Calu3 (cell line): ENCODE results near the gene TMEM176A. TPM values are rescaled to one million over a fixed set of nuclear protein-coding genes. Genes with fewer than 3 reads are reported as not detected.

Source experiments
- BruUV-seq: library from RNA; stranded (reverse); fragments of 400-500 nt; replicated peaks from 2 replicates; lab custom pipeline; 2021; lab: Mats Ljungman, UMichigan
- CTCF ChIA-PET: fragments of 300-600 bp; sonication (Branson Sonifier 250); formaldehyde crosslinking; loops from one replicate; lab custom pipeline; 2022; ENCODE audit warnings: antibody characterized with exemption; lab: Charles Lee
- DNase-seq: peaks from one replicate; pipeline ENCODE4 v3.0.0; 2022
- H3K27ac Mint-ChIP-seq: one replicate; pipeline ENCODE4 v1.8.0; 2022; ENCODE audit warnings: mixed read lengths; ENCODE audit not compliant: unreplicated experiment
- H3K27me3 Mint-ChIP-seq: one replicate; pipeline ENCODE4 v1.8.0; 2022; ENCODE audit warnings: mixed read lengths; ENCODE audit not compliant: unreplicated experiment
- H3K36me3 Mint-ChIP-seq: one replicate; pipeline ENCODE4 v1.8.0; 2022; ENCODE audit warnings: mild to moderate bottlenecking, moderate library complexity, mixed read lengths; ENCODE audit not compliant: insufficient read depth, unreplicated experiment
- H3K4me1 Mint-ChIP-seq: one replicate; pipeline ENCODE4 v1.8.0; 2022; ENCODE audit warnings: mild to moderate bottlenecking, low read depth, mixed read lengths; ENCODE audit not compliant: unreplicated experiment
- H3K4me3 Mint-ChIP-seq: one replicate; pipeline ENCODE4 v1.8.0; 2022; ENCODE audit warnings: mild to moderate bottlenecking, low read depth, moderate library complexity, mixed read lengths; ENCODE audit not compliant: unreplicated experiment
- H3K9me3 Mint-ChIP-seq: one replicate; pipeline ENCODE4 v1.8.0; 2022; ENCODE audit warnings: low read depth, mixed read lengths; ENCODE audit not compliant: unreplicated experiment
- CTCF ChIP-seq: fragments of 200-600 bp; IDR thresholded peaks from one replicate; pipeline ENCODE4 v1.8.0; 2022; ENCODE audit warnings: antibody characterized with exemption; ENCODE audit not compliant: unreplicated experiment
- intact Hi-C: fragments of 100-400 bp; cut with micrococcal nuclease; formaldehyde crosslinking; loops from one replicate; pipeline ENCODE4 v1.10.0; 2022; ENCODE audit not compliant: unreplicated experiment
- total RNA-seq: library from RNA; stranded (reverse); gene quantifications from 2 replicates; pipeline ENCODE4 v1.2.3, GENCODE V29; 2022

TMEM176A gene
- total RNA-seq, 1 experiment from 2014 or later = 1.5 TPM

DNA sequence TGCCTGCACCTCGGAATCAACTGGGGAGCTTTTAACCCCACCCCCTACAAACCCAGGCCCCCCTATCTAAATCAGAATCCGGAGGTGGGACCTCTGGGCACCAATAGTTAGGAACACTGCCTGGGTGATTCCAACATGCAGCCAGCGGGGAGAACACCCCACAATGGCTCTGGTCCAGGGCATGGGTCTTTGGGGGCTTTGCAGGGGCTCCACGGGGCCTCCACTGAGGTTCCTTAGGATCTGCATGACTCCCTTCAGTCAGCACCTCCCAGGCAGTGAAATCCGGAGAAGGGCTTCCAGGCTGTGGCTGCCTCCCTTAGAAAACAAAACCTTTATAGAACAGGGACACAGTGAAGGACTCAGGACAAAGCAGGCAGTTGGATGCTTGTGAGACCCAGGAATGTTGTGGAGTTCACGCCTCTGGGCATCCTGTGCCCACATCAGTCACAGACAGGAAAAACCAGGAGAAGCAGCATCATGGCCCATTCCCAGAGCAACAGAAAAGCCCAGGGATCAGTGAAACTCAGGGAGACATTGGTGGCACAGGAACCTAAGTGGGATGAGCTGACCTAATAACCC, 35.2 kb downstream of the TMEM176A start:
- intact Hi-C loops = no loop called here
- CTCF ChIA-PET = no interaction called here
- BruUV-seq = no TSS peak
- Mint-ChIP-seq H3K27ac (no peak overlapping the region), H3K27me3 (peaks cover 14% of the 10 kb centered on the region), H3K4me1 (peaks cover 7% of the 10 kb centered on the region), H3K9me3 (no peaks in the 10 kb centered on the region), H3K4me3 (no peak overlapping the region), H3K36me3 (no peaks in the 10 kb centered on the region)
- DNase-seq = no peak
- TF ChIP-seq CTCF = no peak

DNA sequence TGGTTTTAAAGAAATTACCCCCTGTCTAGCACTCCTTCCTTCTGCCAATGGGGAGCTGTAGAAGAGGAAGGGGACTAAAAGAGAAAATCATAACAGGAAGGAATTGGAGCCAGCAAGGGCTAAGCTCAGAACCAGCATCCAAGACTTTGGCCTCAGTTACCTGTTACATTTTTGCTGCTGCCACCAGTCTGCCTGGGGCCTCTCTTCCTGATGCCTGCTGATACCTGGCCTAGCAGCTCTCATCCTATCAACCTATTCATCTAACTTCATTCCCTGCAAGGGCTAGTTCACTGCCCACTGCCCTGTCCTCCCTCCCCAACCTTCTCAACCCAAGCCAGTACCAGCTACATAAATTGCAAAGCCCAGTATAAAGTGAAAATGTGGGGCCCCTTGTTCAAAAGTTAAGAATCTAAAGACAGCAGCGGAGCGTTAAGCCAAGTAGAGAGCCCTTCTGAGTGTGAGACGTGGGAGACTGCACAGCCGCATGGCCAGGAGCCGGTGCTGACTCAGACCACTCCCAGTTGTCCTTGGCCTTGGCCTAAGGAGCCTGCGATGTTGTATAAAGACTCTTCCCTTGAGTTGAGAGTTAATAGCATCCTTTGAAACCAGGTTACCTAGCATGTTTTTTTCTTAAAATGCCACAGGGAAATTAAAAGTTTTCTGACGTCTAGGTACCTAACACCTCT, 38.5 kb downstream of the TMEM176A start:
- CTCF ChIA-PET = no interaction called here
- H3K27me3 Mint-ChIP-seq = peaks cover 28% of the 10 kb centered on the region
- no peak overlapping the region for H3K4me3 Mint-ChIP-seq
- H3K27ac Mint-ChIP-seq = no peak overlapping the region
- no peaks in the 10 kb centered on the region for H3K9me3 Mint-ChIP-seq
- no peaks in the 10 kb centered on the region for H3K36me3 Mint-ChIP-seq
- H3K4me1 Mint-ChIP-seq = no peaks in the 10 kb centered on the region
- no peak for TF ChIP-seq CTCF
- BruUV-seq = no TSS peak
- no peak for DNase-seq
- intact Hi-C loops = no loop called here

DNA sequence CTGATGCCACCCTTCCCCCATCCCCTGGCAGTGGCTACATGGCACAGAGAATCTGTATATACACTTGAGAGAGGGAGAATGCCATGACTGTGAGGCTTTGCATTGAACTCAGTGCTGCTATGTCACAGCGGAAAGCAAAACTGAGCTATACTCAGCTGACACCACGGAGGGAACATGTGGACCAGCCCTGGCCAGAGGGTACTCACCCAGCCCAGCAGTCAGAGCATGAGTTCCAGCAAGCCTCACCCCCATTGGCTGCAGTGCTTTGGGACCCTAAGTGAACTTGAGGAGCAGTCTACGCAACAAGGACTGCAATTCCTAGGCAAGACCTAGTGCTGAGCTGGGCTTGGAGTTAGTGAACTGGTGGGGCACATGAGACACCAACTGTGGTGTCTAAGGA, 41.4 kb downstream of the TMEM176A start:
- H3K4me3 Mint-ChIP-seq = no peak overlapping the region
- TF ChIP-seq CTCF = no peak
- DNase-seq = no peak
- no peaks in the 10 kb centered on the region for H3K36me3 Mint-ChIP-seq
- H3K9me3 Mint-ChIP-seq = no peaks in the 10 kb centered on the region
- H3K4me1 Mint-ChIP-seq = no peaks in the 10 kb centered on the region
- H3K27ac Mint-ChIP-seq = no peak overlapping the region
- intact Hi-C loops = no loop called here
- CTCF ChIA-PET = no interaction called here
- H3K27me3 Mint-ChIP-seq = peaks cover 43% of the 10 kb centered on the region
- BruUV-seq = no TSS peak

DNA sequence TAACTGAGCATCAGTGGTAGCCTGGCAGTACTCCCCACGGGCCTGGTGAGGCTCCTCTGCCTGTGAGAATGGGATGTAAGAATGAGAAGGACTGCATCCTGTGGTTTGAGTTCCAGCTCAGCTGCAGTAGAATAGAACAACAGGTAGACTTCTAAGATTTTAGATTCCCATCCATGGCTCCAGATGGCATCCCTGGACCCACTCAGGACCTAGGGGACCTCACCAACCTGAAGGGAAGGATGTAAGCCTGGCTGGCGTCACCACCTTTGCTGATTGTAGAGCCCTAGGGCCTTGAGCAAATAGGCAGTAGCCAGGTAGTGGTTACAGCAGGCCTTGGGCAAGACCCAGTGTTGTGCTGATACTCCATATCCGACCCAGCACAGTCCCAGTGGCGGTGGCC, 42.1 kb downstream of the TMEM176A start:
- no peak for DNase-seq
- H3K4me3 Mint-ChIP-seq = no peak overlapping the region
- BruUV-seq = no TSS peak
- peaks cover 43% of the 10 kb centered on the region for H3K27me3 Mint-ChIP-seq
- intact Hi-C loops = no loop called here
- TF ChIP-seq CTCF = no peak
- H3K27ac Mint-ChIP-seq = no peak overlapping the region
- no peaks in the 10 kb centered on the region for H3K4me1 Mint-ChIP-seq
- H3K9me3 Mint-ChIP-seq = no peaks in the 10 kb centered on the region
- no peaks in the 10 kb centered on the region for H3K36me3 Mint-ChIP-seq
- CTCF ChIA-PET = no interaction called here
